Glutamatergic neuron (in vitro differentiated cells): Measurements from ENCODE around the gene EPHA4. TPM values are rescaled to one million over a fixed set of nuclear protein-coding genes. Genes with fewer than 3 reads are reported as not detected.

Experiments used
- DNase-seq: peaks from one replicate; pipeline ENCODE4 v3.0.0; 2022
- H3K27ac Mint-ChIP-seq: one replicate; pipeline ENCODE4 v1.8.0; 2020; ENCODE audit warnings: mild to moderate bottlenecking, mixed read lengths, inconsistent platforms; ENCODE audit not compliant: unreplicated experiment
- H3K27me3 Mint-ChIP-seq: one replicate; pipeline ENCODE4 v1.8.0; 2020; ENCODE audit warnings: mild to moderate bottlenecking, moderate library complexity, mixed read lengths, inconsistent platforms; ENCODE audit not compliant: unreplicated experiment
- H3K36me3 Mint-ChIP-seq: one replicate; pipeline ENCODE4 v1.8.0; 2020; ENCODE audit warnings: mild to moderate bottlenecking, mixed read lengths, inconsistent platforms; ENCODE audit not compliant: unreplicated experiment
- H3K4me1 Mint-ChIP-seq: one replicate; pipeline ENCODE4 v1.8.0; 2020; ENCODE audit warnings: mild to moderate bottlenecking, low read depth, mixed read lengths, inconsistent platforms; ENCODE audit not compliant: unreplicated experiment
- H3K4me3 Mint-ChIP-seq: one replicate; pipeline ENCODE4 v1.8.0; 2020; ENCODE audit warnings: mild to moderate bottlenecking, mixed read lengths, inconsistent platforms; ENCODE audit not compliant: unreplicated experiment
- H3K9me3 Mint-ChIP-seq: one replicate; pipeline ENCODE4 v1.8.0; 2020; ENCODE audit warnings: mild to moderate bottlenecking, moderate library complexity, mixed read lengths, inconsistent platforms; ENCODE audit not compliant: unreplicated experiment
- total RNA-seq: library from RNA; stranded (reverse); fragmentation: NEBNext Ultra II Directional; extraction: Animal tissue kit (Norgen Biotek cat#: 25700); gene quantifications from one replicate; pipeline ENCODE4 v1.2.1, GENCODE V29; 2021; ENCODE audit not compliant: unreplicated experiment
- TF ChIP-seq, protein P1 (sequence below): fragments of 200-600 bp; sonication (generic); IDR thresholded peaks from one replicate; pipeline ENCODE4 v1.5.0; 2021; ENCODE audit not compliant: partially characterized antibody, unreplicated experiment

The EPHA4 gene
- total RNA-seq, 1 donor from 2014 or later, result 57.2 TPM

DNA sequence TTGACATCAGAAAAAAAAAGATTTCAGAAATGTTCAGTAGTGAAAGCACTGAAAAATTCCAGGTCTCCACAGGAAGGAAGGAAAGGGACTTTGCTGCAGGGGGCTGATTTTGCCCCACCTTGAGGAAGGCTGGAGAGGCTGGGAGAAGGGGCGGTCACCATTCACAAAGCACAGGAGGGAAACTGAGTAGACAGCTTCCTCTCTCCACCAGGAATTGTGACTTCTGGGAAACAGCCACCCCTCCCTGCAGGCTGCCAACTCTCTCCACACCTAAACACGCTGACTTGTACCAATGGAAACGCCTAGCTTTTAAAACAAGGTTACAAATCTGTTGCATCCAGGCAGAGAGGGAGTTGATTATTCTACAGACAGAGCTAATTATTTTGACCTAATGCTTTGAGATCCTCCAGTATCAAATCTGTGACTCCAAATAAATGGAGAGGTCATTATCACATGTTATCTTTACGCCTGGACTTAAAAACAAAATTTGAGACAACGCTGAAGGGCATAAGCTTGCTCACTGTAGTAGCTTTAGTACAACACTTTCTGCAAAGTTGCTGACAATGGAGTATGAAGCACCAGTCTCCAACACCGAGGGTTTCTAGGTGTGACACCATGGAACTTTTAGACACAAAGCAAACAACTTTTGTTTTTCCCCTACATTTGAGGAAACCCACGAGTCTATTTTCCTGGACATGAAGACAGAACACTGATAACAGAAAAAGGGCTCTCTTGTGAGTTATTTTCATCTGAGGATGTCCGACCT lies 42.7 kb downstream of the EPHA4 start:
- Mint-ChIP-seq H3K27ac (no peak overlapping the region), H3K27me3 (peaks cover 2% of the 10 kb centered on the region), H3K36me3 (no peaks in the 10 kb centered on the region), H3K9me3 (no peaks in the 10 kb centered on the region), H3K4me3 (no peak overlapping the region), H3K4me1 (peaks cover 9% of the 10 kb centered on the region)
- TF ChIP-seq, protein P1, sequence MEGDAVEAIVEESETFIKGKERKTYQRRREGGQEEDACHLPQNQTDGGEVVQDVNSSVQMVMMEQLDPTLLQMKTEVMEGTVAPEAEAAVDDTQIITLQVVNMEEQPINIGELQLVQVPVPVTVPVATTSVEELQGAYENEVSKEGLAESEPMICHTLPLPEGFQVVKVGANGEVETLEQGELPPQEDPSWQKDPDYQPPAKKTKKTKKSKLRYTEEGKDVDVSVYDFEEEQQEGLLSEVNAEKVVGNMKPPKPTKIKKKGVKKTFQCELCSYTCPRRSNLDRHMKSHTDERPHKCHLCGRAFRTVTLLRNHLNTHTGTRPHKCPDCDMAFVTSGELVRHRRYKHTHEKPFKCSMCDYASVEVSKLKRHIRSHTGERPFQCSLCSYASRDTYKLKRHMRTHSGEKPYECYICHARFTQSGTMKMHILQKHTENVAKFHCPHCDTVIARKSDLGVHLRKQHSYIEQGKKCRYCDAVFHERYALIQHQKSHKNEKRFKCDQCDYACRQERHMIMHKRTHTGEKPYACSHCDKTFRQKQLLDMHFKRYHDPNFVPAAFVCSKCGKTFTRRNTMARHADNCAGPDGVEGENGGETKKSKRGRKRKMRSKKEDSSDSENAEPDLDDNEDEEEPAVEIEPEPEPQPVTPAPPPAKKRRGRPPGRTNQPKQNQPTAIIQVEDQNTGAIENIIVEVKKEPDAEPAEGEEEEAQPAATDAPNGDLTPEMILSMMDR, result no peak
- DNase-seq, result no peak

DNA sequence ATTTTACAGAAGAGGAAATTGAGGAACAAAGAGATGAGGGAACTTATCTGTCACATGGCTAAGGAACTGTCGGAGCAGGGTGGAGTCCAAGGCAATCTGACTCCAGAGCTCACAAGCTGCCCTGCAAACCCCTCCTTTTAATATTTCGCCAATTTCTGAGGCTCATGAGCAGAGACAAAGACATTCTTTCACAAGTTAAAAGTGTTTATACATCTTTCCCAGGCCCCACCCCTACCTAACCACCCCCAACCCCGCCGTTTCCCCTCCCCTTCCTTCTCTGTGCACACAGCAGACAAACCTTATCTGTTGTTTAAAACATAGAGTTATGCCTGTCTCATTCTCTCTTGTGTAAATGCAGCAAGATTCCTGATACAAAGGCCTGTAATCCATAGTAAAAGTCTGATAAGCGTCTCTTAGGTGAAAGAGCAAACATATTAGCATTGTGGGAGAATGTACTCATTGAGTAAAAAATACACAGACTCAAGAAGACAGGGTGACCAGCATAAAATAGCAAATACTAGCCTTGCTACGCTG lies 44.3 kb downstream of the EPHA4 start:
- no peak overlapping the region for H3K4me3 Mint-ChIP-seq
- H3K27ac Mint-ChIP-seq, result no peak overlapping the region
- H3K9me3 Mint-ChIP-seq, result no peaks in the 10 kb centered on the region

DNA sequence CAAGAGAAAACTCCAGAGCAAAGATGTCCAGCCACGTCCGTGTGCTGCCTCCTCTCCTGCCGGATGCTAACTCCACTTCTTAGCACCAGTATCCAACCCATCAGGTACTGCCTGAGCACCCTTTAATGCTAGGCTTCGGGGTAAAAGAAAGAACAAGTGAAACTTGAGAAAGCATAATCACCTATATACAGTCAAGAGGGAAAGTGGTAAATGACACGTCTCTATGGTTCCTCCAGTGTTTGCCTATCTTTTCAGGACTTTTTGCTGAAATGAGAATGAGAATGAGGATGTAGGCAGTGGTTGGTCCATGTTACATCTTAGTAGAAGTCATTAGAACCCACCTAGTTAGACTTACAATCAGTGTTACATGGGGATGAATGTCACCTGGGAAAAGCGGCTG lies 47.9 kb downstream of the EPHA4 start:
- Mint-ChIP-seq H3K27ac (no peak overlapping the region), H3K4me1 (peaks cover 17% of the 10 kb centered on the region), H3K27me3 (peaks cover 2% of the 10 kb centered on the region), H3K9me3 (no peaks in the 10 kb centered on the region), H3K4me3 (no peak overlapping the region), H3K36me3 (no peaks in the 10 kb centered on the region)
- DNase-seq, result no peak
- TF ChIP-seq, protein P1, result no peak

More for the DNA sequence above, 44.3 kb downstream of the EPHA4 start:
- DNase-seq, result no peak
- Mint-ChIP-seq H3K36me3 (no peaks in the 10 kb centered on the region), H3K27me3 (peaks cover 2% of the 10 kb centered on the region), H3K4me1 (peaks cover 9% of the 10 kb centered on the region)
- TF ChIP-seq, protein P1, result no peak

DNA sequence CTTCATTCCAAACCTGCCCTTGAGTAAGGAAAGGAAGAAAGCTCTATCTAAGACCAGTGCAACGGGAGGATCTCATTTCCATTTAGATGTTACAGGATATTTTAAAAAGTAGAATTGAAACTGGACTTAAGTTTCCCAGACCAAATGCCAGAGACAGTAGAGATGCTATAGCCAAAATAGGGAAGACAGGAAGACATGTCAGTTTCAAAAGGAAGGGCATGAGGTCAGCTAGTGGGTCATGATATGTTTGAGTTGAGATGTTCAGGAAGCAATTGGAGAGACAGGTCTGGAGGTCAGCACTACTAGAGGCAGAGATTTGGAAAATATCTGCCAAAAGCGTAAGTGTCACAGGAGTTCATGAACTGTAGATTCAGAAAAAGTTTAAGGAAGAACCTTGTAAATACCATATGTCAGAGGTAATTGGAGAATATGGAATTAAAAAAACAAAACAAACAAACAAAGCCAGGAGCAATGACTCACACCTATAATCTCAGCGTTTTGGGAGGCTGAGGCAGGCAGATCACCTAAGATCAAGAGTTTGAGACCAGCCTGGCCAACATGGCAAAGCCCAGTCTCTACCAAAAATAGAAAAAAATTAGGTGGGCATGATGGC lies 50.8 kb downstream of the EPHA4 start:
- Mint-ChIP-seq H3K4me3 (no peak overlapping the region), H3K9me3 (no peaks in the 10 kb centered on the region), H3K27ac (no peak overlapping the region), H3K27me3 (no peaks in the 10 kb centered on the region), H3K36me3 (no peaks in the 10 kb centered on the region), H3K4me1 (peaks cover 18% of the 10 kb centered on the region)
- DNase-seq, result no peak
- TF ChIP-seq, protein P1, result no peak

DNA sequence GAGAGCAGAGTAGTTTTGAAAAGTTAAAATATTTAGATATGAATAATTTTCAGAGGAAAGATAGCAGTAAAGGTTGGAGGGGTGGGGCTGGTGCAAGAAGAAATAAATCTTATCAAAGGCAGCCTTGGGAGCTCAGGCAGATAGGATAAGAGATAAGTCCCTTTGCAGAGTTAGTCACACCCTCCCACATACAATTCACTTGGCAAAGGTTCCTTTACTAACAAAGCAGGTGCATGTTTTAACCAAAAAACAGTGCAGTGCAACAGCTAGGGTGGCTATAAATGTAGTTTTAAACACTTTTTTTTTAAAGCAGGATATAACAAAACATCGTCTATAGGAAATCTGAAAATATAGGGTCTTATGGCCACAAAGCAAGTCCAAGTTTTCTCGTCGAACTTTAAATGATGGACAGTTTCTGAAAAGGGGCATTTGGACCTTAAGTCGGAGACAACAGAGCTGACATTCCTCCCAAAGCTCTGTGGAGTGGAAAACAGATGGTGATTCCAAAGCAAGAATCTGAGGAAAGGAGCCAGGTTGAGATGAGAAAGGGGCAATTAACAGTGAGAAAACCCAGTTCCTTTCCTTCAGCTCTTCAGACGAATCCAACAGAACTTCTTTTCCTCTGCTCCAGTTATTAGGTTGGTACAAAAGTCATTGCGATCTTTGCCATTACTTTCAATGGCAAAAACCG lies 53.0 kb downstream of the EPHA4 start:
- peaks cover 12% of the 10 kb centered on the region for H3K4me1 Mint-ChIP-seq
- no peaks in the 10 kb centered on the region for H3K9me3 Mint-ChIP-seq
- TF ChIP-seq, protein P1, result no peak
- no peak overlapping the region for H3K27ac Mint-ChIP-seq
- no peaks in the 10 kb centered on the region for H3K27me3 Mint-ChIP-seq
- DNase-seq, result no peak
- no peak overlapping the region for H3K4me3 Mint-ChIP-seq
- H3K36me3 Mint-ChIP-seq, result no peaks in the 10 kb centered on the region
